A549 (cell line): Measurements from ENCODE around the gene LPO. TPM values are rescaled to one million over a fixed set of nuclear protein-coding genes. Genes with fewer than 3 reads are reported as not detected.

Experiments
- ATAC-seq, 2 experiments: fragments of 200-7000 bp in 1 of 2; fragments of >200 bp in 1 of 2; cut with Nextera tagmentation in 1 of 2; cut with Tn5 transposase in 1 of 2; 3 replicates each; pipeline versions ENCODE4 v1.8.0 to v1.9.1; 2018 to 2020; ENCODE audit warnings: mild to moderate bottlenecking in 1 of 2, moderate library complexity in 1 of 2
- CTCF ChIA-PET: fragments of 300-600 bp; sonication (Branson Sonifier 250); formaldehyde crosslinking; extraction: SDS; loops from one replicate; lab custom pipeline; 2021; ENCODE audit warnings: antibody characterized with exemption, inconsistent platforms; lab: Yijun Ruan, JAX
- POLR2A ChIA-PET: fragments of 350-600 bp; formaldehyde crosslinking; extraction: SDS; loops from one replicate; lab custom pipeline; 2021; ENCODE audit warnings: antibody characterized with exemption, inconsistent platforms; lab: Yijun Ruan, JAX
- DNase-seq, 2 experiments: peaks; one replicate each; pipeline versions ENCODE4 v3.0.0 to v3.0.0-alpha.2; 2011 to 2016; ENCODE audit warnings: low read depth in 1 of 2, low spot score in 1 of 2
- FAIRE-seq: peaks from 2 replicates; lab custom pipeline; 2011; peaks lifted over from hg19 to GRCh38; lab: Jason Lieb, UNC
- H3K27ac ChIP-seq, 2 experiments: fragments of >200 bp; sonication (Bioruptor Twin); formaldehyde crosslinking; 3 replicates each; pipeline ENCODE4 v1.5.1; 2016 to 2017
- H3K4me1 ChIP-seq: fragments of >200 bp; sonication (Bioruptor Twin); formaldehyde crosslinking; 3 replicates; pipeline ENCODE4 v1.6.1; 2016
- H3K4me2 ChIP-seq: fragments of >200 bp; sonication (Bioruptor Twin); formaldehyde crosslinking; 3 replicates; pipeline ENCODE4 v1.6.1; 2016
- H3K4me3 ChIP-seq: fragments of >200 bp; sonication (Bioruptor Twin); formaldehyde crosslinking; 3 replicates; pipeline ENCODE4 v1.5.1; 2016
- H3K9me3 ChIP-seq: fragments of >200 bp; sonication (Bioruptor Twin); formaldehyde crosslinking; 3 replicates; pipeline ENCODE4 v1.6.1; 2016
- BHLHE40 ChIP-seq: IDR thresholded peaks from 2 replicates; pipeline ENCODE4 v1.6.1; 2012; ENCODE audit warnings: low read depth, low read length, inconsistent platforms
- CBX8 ChIP-seq: fragments of 200-600 bp; sonication (generic); IDR thresholded peaks from 2 replicates; pipeline ENCODE4 v1.6.1; 2016
- CEBPB ChIP-seq, 2 experiments: fragments of >200 bp in 1 of 2; sonication (Bioruptor Twin) in 1 of 2; formaldehyde crosslinking in 1 of 2; IDR thresholded peaks; 2 replicates each; pipeline ENCODE4 v1.6.1; 2012 to 2016
- EP300 ChIP-seq, 2 experiments: fragments of >200 bp; sonication (Bioruptor Twin); formaldehyde crosslinking; IDR thresholded peaks; 2 replicates in 1 of 2; 3 replicates in 1 of 2; pipeline ENCODE4 v1.6.1; 2016 to 2017
- ESRRA ChIP-seq: fragments of 150-350 bp; IDR thresholded peaks from 2 replicates; pipeline ENCODE4 v1.6.1; 2014; ENCODE audit warnings: mild to moderate bottlenecking, low read length, borderline replicate concordance
- FOSB ChIP-seq: fragments of 250-450 bp; sonication (Bioruptor Pico); IDR thresholded peaks from 2 replicates; pipeline ENCODE4 v1.5.0; 2020; ENCODE audit warnings: mild to moderate bottlenecking, moderate library complexity
- HMGXB4 ChIP-seq: fragments of 250-450 bp; sonication (Bioruptor Pico); IDR thresholded peaks from 2 replicates; pipeline ENCODE4 v1.5.0; 2021; ENCODE audit warnings: mild to moderate bottlenecking, moderate library complexity, borderline replicate concordance
- HOXA7 ChIP-seq: fragments of 250-450 bp; sonication (Bioruptor Pico); IDR thresholded peaks from 2 replicates; pipeline ENCODE4 v1.5.0; 2020; ENCODE audit warnings: mild to moderate bottlenecking, moderate library complexity
- HOXB13 ChIP-seq: fragments of 250-450 bp; sonication (Bioruptor Pico); IDR thresholded peaks from 2 replicates; pipeline ENCODE4 v1.5.0; 2020; ENCODE audit warnings: low read depth, mild to moderate bottlenecking, moderate library complexity
- JUNB ChIP-seq: fragments of >200 bp; sonication (Bioruptor Twin); formaldehyde crosslinking; IDR thresholded peaks from 2 replicates; pipeline ENCODE4 v1.6.1; 2016
- MAFK ChIP-seq: fragments of 450-650 bp; IDR thresholded peaks from 2 replicates; pipeline ENCODE4 v1.6.1; 2014; ENCODE audit not compliant: partially characterized antibody
- MAX ChIP-seq: IDR thresholded peaks from 2 replicates; pipeline ENCODE4 v1.6.1; 2012
- NFE2L2 ChIP-seq: fragments of 150-350 bp; conservative IDR thresholded peaks from 2 replicates; pipeline ENCODE4 v1.6.1; 2014; ENCODE audit warnings: low read length
- POLR2A ChIP-seq: IDR thresholded peaks from 2 replicates; pipeline ENCODE4 v1.6.1; 2012; ENCODE audit warnings: mild to moderate bottlenecking, low read length
- RAD21 ChIP-seq, 2 experiments: fragments of >200 bp in 1 of 2; sonication (Bioruptor Twin) in 1 of 2; formaldehyde crosslinking in 1 of 2; IDR thresholded peaks in 1 of 2; conservative IDR thresholded peaks in 1 of 2; 2 replicates in 1 of 2; 3 replicates in 1 of 2; pipeline ENCODE4 v1.6.1; 2012 to 2018; ENCODE audit warnings: inconsistent platforms in 1 of 2
- RARB ChIP-seq: fragments of 250-450 bp; sonication (Bioruptor Pico); IDR thresholded peaks from 2 replicates; pipeline ENCODE4 v1.8.0; 2021; ENCODE audit warnings: mild to moderate bottlenecking, moderate library complexity
- RCOR1 ChIP-seq: fragments of 150-350 bp; IDR thresholded peaks from 2 replicates; pipeline ENCODE4 v1.6.1; 2014; ENCODE audit warnings: antibody characterized with exemption, low read length, low read depth
- USF2 ChIP-seq: fragments of 450-650 bp; IDR thresholded peaks from 2 replicates; pipeline ENCODE4 v1.6.1; 2014; ENCODE audit warnings: antibody characterized with exemption
- ZFP36 ChIP-seq: fragments of 450-650 bp; IDR thresholded peaks from 2 replicates; pipeline ENCODE4 v1.6.1; 2014; ENCODE audit warnings: borderline replicate concordance; ENCODE audit not compliant: partially characterized antibody
- WGBS: methylation state at CpG from one replicate; pipeline ENCODE4 v1.1.6; 2017; ENCODE audit errors: missing lambda C conversion rate; 5-methylcytosine and 5-hydroxymethylcytosine counted together
- polyA plus RNA-seq, 4 experiments: library from polyadenylated mRNA; depleted of rRNA in 3 of 4; stranded (reverse); fragments of >200 nt; fragmentation: RNase III in 1 of 4; extraction: RNeasy Plus Mini Kit Qiagen cat#74134 plus additional on column Dnase treatment in 1 of 4; gene quantifications; 2 replicates in 3 of 4; 3 replicates in 1 of 4; pipeline ENCODE4 v1.2.3, GENCODE V29; 2011 to 2017

LPO gene
- polyA plus RNA-seq, 2 of the 4 experiments (the other 2 are of a cell fraction) = not detected

- TF ChIP-seq JUNB = no peak
- TF ChIP-seq EP300 (IDR thresholded peaks at IDR 0.05) = no peak
- no peak for TF ChIP-seq HOXB13 (CRISPR knock-in tag)
- TF ChIP-seq CBX8 = no peak
- no peak for TF ChIP-seq MAX
- no peak for TF ChIP-seq MAFK
- TF ChIP-seq CEBPB (IDR thresholded peaks at IDR 0.05) = no peak
- TF ChIP-seq BHLHE40 = no peak
- no peak for TF ChIP-seq USF2
- no peak for TF ChIP-seq RCOR1
- TF ChIP-seq ESRRA = no peak
- no peak for TF ChIP-seq RAD21 (conservative IDR thresholded peaks at IDR 0.05 in 1 of 2, IDR thresholded peaks at IDR 0.05 in 1 of 2)
- no peak for TF ChIP-seq HOXA7 (CRISPR knock-in tag)
- no peak for TF ChIP-seq POLR2A
- no peak for TF ChIP-seq HMGXB4
- no peak for TF ChIP-seq FOSB (CRISPR knock-in tag)
- TF ChIP-seq ZFP36 = no peak
- no peak for TF ChIP-seq RARB (CRISPR knock-in tag)
- no peak for TF ChIP-seq NFE2L2
- TF ChIP-seq, all 56 proteins: peak for 0
- Histone ChIP-seq H3K4me3 (no peak overlapping the region), H3K27ac (peak overlapping the region in 1 of 2 experiments; percentile 24; a peak in 1 of 6 replicates), H3K9me3 (no peaks in the 10 kb centered on the region), H3K4me1 (peaks cover 6% of the 10 kb centered on the region; the same call in 2 of the 3 replicates), H3K4me2 (no peak overlapping the region; the same call in 2 of the 3 replicates)
- ATAC-seq (no peak), DNase-seq (no peak), FAIRE-seq (no peak)
- ChIA-PET CTCF (interaction anchor here (0.6 to 19.5 kb wide), 63 partner anchors 9 to 1195 kb away, joined by 3 to 315 read pairs (median 6); partner anchors contain the start of genes MPO, MTMR4, RNF43 and SUPT4H1), POLR2A (interaction anchor here (0.7 to 1.4 kb wide), 4 partner anchors 34 to 314 kb away, joined by 4 to 10 read pairs (median 6); partner anchors contain the start of genes RNF43 and SUPT4H1)
- WGBS = 80% methylated on average over 9 of the region's 9 CpGs
Observed at GRCh38 chr17:58318065-58318481, 79.7 kb downstream of the LPO start.

Other genes starting within 250 kb of the LPO start
- 332 and 490 TPM in 2 replicates for gene SRSF1, start 231.3 kb upstream of the LPO start, polyA plus RNA-seq (2011; rRNA removed)
- gene SRSF1, start 231.3 kb upstream of the LPO start, polyA plus RNA-seq (2017; fragmentation: RNase III; extraction: RNeasy Plus Mini Kit Qiagen cat#74134 plus additional on column Dnase treatment) = 364 to 399 TPM (median 368 TPM) in 3 replicates
- 19.6 TPM in 2 replicates for gene DYNLL2, start 155.2 kb upstream of the LPO start, polyA plus RNA-seq (2011; rRNA removed)
- 33.2 to 34.1 TPM (median 33.7 TPM) in 3 replicates for gene DYNLL2, start 155.2 kb upstream of the LPO start, polyA plus RNA-seq (2017; fragmentation: RNase III; extraction: RNeasy Plus Mini Kit Qiagen cat#74134 plus additional on column Dnase treatment)
- gene OR4D1, start 90.2 kb upstream of the LPO start, polyA plus RNA-seq (2011; rRNA removed) = 0.03 and 0.04 TPM in 2 replicates
- 0.03 TPM in 1 of 3 replicates, not detected in the others for gene OR4D1, start 90.2 kb upstream of the LPO start, polyA plus RNA-seq (2017; fragmentation: RNase III; extraction: RNeasy Plus Mini Kit Qiagen cat#74134 plus additional on column Dnase treatment)
- not detected in 2 replicates for gene OR4D2, start 71.6 kb upstream of the LPO start, polyA plus RNA-seq (2011; rRNA removed)
- gene OR4D2, start 71.6 kb upstream of the LPO start, polyA plus RNA-seq (2017; fragmentation: RNase III; extraction: RNeasy Plus Mini Kit Qiagen cat#74134 plus additional on column Dnase treatment) = not detected in 3 replicates
- gene EPX, start 45.9 kb upstream of the LPO start, polyA plus RNA-seq (2011; rRNA removed) = not detected in 2 replicates
- gene EPX, start 45.9 kb upstream of the LPO start, polyA plus RNA-seq (2017; fragmentation: RNase III; extraction: RNeasy Plus Mini Kit Qiagen cat#74134 plus additional on column Dnase treatment) = not detected in 3 replicates
- gene MKS1, start 19.3 kb upstream of the LPO start, polyA plus RNA-seq (2011; rRNA removed) = 18.6 and 19.0 TPM in 2 replicates
- gene MKS1, start 19.3 kb upstream of the LPO start, polyA plus RNA-seq (2017; fragmentation: RNase III; extraction: RNeasy Plus Mini Kit Qiagen cat#74134 plus additional on column Dnase treatment) = 15.8 to 17.3 TPM (median 16.2 TPM) in 3 replicates
- not detected in 2 replicates for gene MPO, start 42.4 kb downstream of the LPO start, polyA plus RNA-seq (2011; rRNA removed)
- not detected in 3 replicates for gene MPO, start 42.4 kb downstream of the LPO start, polyA plus RNA-seq (2017; fragmentation: RNase III; extraction: RNeasy Plus Mini Kit Qiagen cat#74134 plus additional on column Dnase treatment)
- gene TSPOAP1, start 90.2 kb downstream of the LPO start, polyA plus RNA-seq (2011; rRNA removed) = not detected in 2 replicates
- gene TSPOAP1, start 90.2 kb downstream of the LPO start, polyA plus RNA-seq (2017; fragmentation: RNase III; extraction: RNeasy Plus Mini Kit Qiagen cat#74134 plus additional on column Dnase treatment) = not detected in 3 replicates
- 241 and 260 TPM in 2 replicates for gene SUPT4H1, start 113.6 kb downstream of the LPO start, polyA plus RNA-seq (2011; rRNA removed)
- gene SUPT4H1, start 113.6 kb downstream of the LPO start, polyA plus RNA-seq (2017; fragmentation: RNase III; extraction: RNeasy Plus Mini Kit Qiagen cat#74134 plus additional on column Dnase treatment) = 117 to 124 TPM (median 123 TPM) in 3 replicates
- 6.3 and 6.6 TPM in 2 replicates for gene RNF43, start 178.9 kb downstream of the LPO start, polyA plus RNA-seq (2011; rRNA removed)
- 1.6 to 2.6 TPM (median 2.5 TPM) in 3 replicates for gene RNF43, start 178.9 kb downstream of the LPO start, polyA plus RNA-seq (2017; fragmentation: RNase III; extraction: RNeasy Plus Mini Kit Qiagen cat#74134 plus additional on column Dnase treatment)
- not detected in 2 replicates for gene HSF5, start 249.8 kb downstream of the LPO start, polyA plus RNA-seq (2011; rRNA removed)
- gene HSF5, start 249.8 kb downstream of the LPO start, polyA plus RNA-seq (2017; fragmentation: RNase III; extraction: RNeasy Plus Mini Kit Qiagen cat#74134 plus additional on column Dnase treatment) = not detected in 3 replicates